SU-DHL-6 (cell line): Measurements from ENCODE around the gene MMP17.
"Not testable (repeated sequence)": the region's sequence is repeated elsewhere in the genome, so short reads cannot be mapped to it uniquely, and the experiment has no call there.

Experiments used
- H2AFZ ChIP-seq: fragments of 200-600 bp; sonication (generic); 2 replicates; pipeline ENCODE4 v1.6.1; 2014; ENCODE audit warnings: low read depth, mild to moderate bottlenecking, moderate library complexity, mixed read lengths, antibody characterized with exemption, low read length; ENCODE audit not compliant: severe bottlenecking
- H3F3A ChIP-seq: fragments of 200-600 bp; shearing (Covaris generic); 2 replicates; pipeline ENCODE4 v1.6.0; 2016; ENCODE audit warnings: antibody characterized with exemption, mild to moderate bottlenecking; ENCODE audit not compliant: insufficient read depth
- H3K27ac ChIP-seq: fragments of 200-600 bp; sonication (generic); 2 replicates; pipeline ENCODE4 v1.5.1; 2016; ENCODE audit warnings: low read depth, mild to moderate bottlenecking, low read length, moderate library complexity, mixed read lengths
- H3K27me3 ChIP-seq: fragments of 200-600 bp; sonication (generic), shearing (Covaris generic); 2 replicates; pipeline ENCODE4 v1.6.0; 2014; ENCODE audit warnings: mild to moderate bottlenecking, low read length
- H3K36me3 ChIP-seq: fragments of 200-600 bp; sonication (generic); 2 replicates; pipeline ENCODE4 v1.6.1; 2014; ENCODE audit warnings: mild to moderate bottlenecking, low read length, mixed read lengths
- H3K4me2 ChIP-seq: fragments of 300-600, 200-600 bp; shearing (Covaris generic), sonication (generic); 2 replicates; pipeline ENCODE4 v1.6.0; 2014; ENCODE audit warnings: low read length, low read depth, mild to moderate bottlenecking; ENCODE audit not compliant: poor library complexity, severe bottlenecking
- H3K4me3 ChIP-seq: fragments of 200-600 bp; sonication (generic); 2 replicates; pipeline ENCODE4 v1.5.1; 2014; ENCODE audit warnings: antibody characterized with exemption, low read length, mild to moderate bottlenecking, mixed read lengths; ENCODE audit not compliant: insufficient read depth, poor library complexity, severe bottlenecking
- H3K79me2 ChIP-seq: fragments of 200-600 bp; sonication (generic); 2 replicates; pipeline ENCODE4 v1.6.1; 2014; ENCODE audit warnings: mild to moderate bottlenecking, low read length, moderate library complexity; ENCODE audit not compliant: insufficient read depth
- H3K9ac ChIP-seq: fragments of 200-600 bp; sonication (generic); 2 replicates; pipeline ENCODE4 v1.7.0; 2014; ENCODE audit warnings: mild to moderate bottlenecking, low read length
- H3K9me2 ChIP-seq: fragments of 200-600 bp; sonication (generic); replicated peaks from 2 replicates; pipeline ENCODE4 v1.6.1; 2014; ENCODE audit warnings: low read length; ENCODE audit not compliant: insufficient read depth
- H3K9me3 ChIP-seq: fragments of 200-600 bp; sonication (generic); 2 replicates; pipeline ENCODE4 v1.6.1; 2014; ENCODE audit warnings: low read length, mixed read lengths; ENCODE audit not compliant: insufficient read depth
- H4K20me1 ChIP-seq: fragments of 200-600 bp; sonication (generic); 2 replicates; pipeline ENCODE4 v1.6.1; 2014; ENCODE audit warnings: low read depth, mild to moderate bottlenecking, antibody characterized with exemption, low read length, moderate library complexity, mixed read lengths
- EZH2phosphoT487 ChIP-seq: fragments of 200-600 bp; sonication (generic), shearing (Covaris generic); conservative IDR thresholded peaks from 2 replicates; pipeline ENCODE4 v1.6.1; 2018; ENCODE audit warnings: mild to moderate bottlenecking, antibody characterized with exemption, low read length, moderate library complexity, mixed read lengths
- TF ChIP-seq, protein P1 (sequence below): fragments of 200-600 bp; sonication (generic); IDR thresholded peaks from one replicate; pipeline ENCODE4 v1.5.1; 2017; ENCODE audit warnings: antibody characterized with exemption, mild to moderate bottlenecking, low read length, moderate library complexity; ENCODE audit not compliant: insufficient read depth, poor library complexity, severe bottlenecking

Gene MMP17

DNA sequence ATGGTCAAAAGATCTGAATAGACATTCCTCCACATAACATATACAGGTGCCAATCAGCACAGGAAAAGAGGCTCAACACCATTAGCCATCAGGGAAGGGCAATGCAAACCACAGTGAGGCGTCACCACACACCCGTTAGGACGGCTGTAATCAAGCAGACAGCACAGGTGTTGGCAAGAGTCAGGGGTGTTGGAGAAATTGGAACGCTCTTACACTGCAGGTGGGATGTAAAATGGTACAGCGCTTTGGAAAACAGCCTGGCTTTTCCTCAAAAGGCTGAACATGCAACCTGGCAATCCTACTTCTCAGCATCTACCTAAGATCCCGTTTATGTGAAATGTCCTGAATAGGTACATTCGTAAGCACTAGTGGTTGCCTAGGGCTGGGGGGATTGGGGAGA lies 21.5 kb upstream of the MMP17 start:
- no peaks in the 10 kb centered on the region for H3K36me3 ChIP-seq
- H3F3A ChIP-seq, result no peaks in the 10 kb centered on the region
- no peak overlapping the region for H3K27ac ChIP-seq
- H3K27me3 ChIP-seq, result no peaks in the 10 kb centered on the region
- H3K4me3 ChIP-seq, result no peak overlapping the region
- no peak for TF ChIP-seq EZH2phosphoT487
- TF ChIP-seq, protein P1, sequence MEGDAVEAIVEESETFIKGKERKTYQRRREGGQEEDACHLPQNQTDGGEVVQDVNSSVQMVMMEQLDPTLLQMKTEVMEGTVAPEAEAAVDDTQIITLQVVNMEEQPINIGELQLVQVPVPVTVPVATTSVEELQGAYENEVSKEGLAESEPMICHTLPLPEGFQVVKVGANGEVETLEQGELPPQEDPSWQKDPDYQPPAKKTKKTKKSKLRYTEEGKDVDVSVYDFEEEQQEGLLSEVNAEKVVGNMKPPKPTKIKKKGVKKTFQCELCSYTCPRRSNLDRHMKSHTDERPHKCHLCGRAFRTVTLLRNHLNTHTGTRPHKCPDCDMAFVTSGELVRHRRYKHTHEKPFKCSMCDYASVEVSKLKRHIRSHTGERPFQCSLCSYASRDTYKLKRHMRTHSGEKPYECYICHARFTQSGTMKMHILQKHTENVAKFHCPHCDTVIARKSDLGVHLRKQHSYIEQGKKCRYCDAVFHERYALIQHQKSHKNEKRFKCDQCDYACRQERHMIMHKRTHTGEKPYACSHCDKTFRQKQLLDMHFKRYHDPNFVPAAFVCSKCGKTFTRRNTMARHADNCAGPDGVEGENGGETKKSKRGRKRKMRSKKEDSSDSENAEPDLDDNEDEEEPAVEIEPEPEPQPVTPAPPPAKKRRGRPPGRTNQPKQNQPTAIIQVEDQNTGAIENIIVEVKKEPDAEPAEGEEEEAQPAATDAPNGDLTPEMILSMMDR, result no peak
- H2AFZ ChIP-seq, result no peak overlapping the region
- H3K4me2 ChIP-seq, result no peak overlapping the region
- no peak overlapping the region for H3K9ac ChIP-seq
- no peaks in the 10 kb centered on the region for H4K20me1 ChIP-seq
- H3K9me2 ChIP-seq, result no peaks in the 10 kb centered on the region
- H3K9me3 ChIP-seq, result no peaks in the 10 kb centered on the region
- H3K79me2 ChIP-seq, result no peaks in the 10 kb centered on the region

- TF ChIP-seq, protein P1, result no peak
- TF ChIP-seq EZH2phosphoT487, result no peak
- Histone ChIP-seq H3K4me3 (no peak overlapping the region), H3K27ac (no peak overlapping the region), H2AFZ (no peak overlapping the region), H3K79me2 (no peaks in the 10 kb centered on the region), H3K9me3 (0 out of 2 replicates have a peak, but pooled peaks cover 3% of the 10 kb centered on the region), H3K4me2 (peak overlapping the region; percentile 39), H3K9ac (no peak overlapping the region), H3K27me3 (peaks cover 3% of the 10 kb centered on the region; the same call in 1 of the 2 replicates), H3F3A (no peaks in the 10 kb centered on the region), H3K36me3 (no peaks in the 10 kb centered on the region), H3K9me2 (no peaks in the 10 kb centered on the region), H4K20me1 (no peaks in the 10 kb centered on the region)
Measured at GRCh38 chr12:131808744-131809371, 19.3 kb upstream of the MMP17 start.

GRCh38 chr12:131809476-131810254 lies 18.5 kb upstream of the MMP17 start:
- not testable (repeated sequence) for H2AFZ ChIP-seq, H3K9me3 ChIP-seq, H3K4me3 ChIP-seq, H3K79me2 ChIP-seq, H3K4me2 ChIP-seq, H3K27ac ChIP-seq, H3F3A ChIP-seq, H3K27me3 ChIP-seq, H3K9ac ChIP-seq, H3K9me2 ChIP-seq, H4K20me1 ChIP-seq, H3K36me3 ChIP-seq

DNA sequence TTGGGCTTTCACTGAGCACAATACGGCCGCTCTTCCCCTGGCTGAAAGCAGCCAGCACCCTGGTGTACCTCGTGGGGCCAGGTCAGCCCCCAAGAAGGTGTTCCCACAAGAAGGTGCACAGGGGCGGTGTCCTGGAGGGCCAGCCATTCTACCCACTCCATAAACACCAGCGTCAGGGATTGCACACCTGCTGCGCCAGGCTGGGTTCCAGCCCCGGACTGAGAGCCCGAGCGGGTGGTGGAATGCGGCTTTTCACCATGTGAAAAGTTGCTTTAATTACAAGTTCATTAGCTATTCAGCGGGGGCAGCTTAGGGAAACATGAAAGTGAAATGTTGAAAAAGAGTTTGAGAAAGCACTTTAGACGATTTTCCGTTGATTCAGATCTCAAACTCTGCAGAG lies 17.5 kb upstream of the MMP17 start:
- Histone ChIP-seq H3K36me3 (no peaks in the 10 kb centered on the region), H4K20me1 (no peaks in the 10 kb centered on the region), H3K79me2 (no peaks in the 10 kb centered on the region), H3K9me2 (no peaks in the 10 kb centered on the region), H3K27ac (no peak overlapping the region), H3K27me3 (peaks cover 3% of the 10 kb centered on the region; the same call in 1 of the 2 replicates), H3F3A (no peaks in the 10 kb centered on the region), H3K9me3 (0 out of 2 replicates have a peak, but pooled peaks cover 3% of the 10 kb centered on the region), H3K4me3 (no peak overlapping the region), H3K4me2 (no peak overlapping the region), H2AFZ (no peak overlapping the region), H3K9ac (no peak overlapping the region)
- TF ChIP-seq EZH2phosphoT487, result no peak
- TF ChIP-seq, protein P1, result no peak
